HCT116 (cell line): Measurements from ENCODE around the gene SRL. TPM values are rescaled to one million over a fixed set of nuclear protein-coding genes. Genes with fewer than 3 reads are reported as not detected.

Experiments used
- ATAC-seq: fragments of 200-7000 bp; cut with Tn5 transposase; 2 replicates; pipeline ENCODE4 v1.9.1; 2020; ENCODE audit warnings: mild to moderate bottlenecking, moderate library complexity
- BruUV-seq: library from RNA; stranded (reverse); fragments of 400-500 nt; replicated peaks from 2 replicates; lab custom pipeline; 2021; lab: Mats Ljungman, UMichigan
- CTCF ChIA-PET: fragments of 300-600 bp; sonication (Branson Sonifier 250); formaldehyde crosslinking; loops from one replicate; lab custom pipeline; 2021; ENCODE audit warnings: antibody characterized with exemption; lab: Charles Lee
- POLR2A ChIA-PET: fragments of 300-600, 350-600 bp; sonication (Branson Sonifier 250); formaldehyde crosslinking; loops from one replicate; lab custom pipeline; 2021; ENCODE audit warnings: antibody characterized with exemption; lab: Charles Lee
- RAD21 ChIA-PET, 2 experiments: fragments of 300-600 bp; sonication (Branson Sonifier 250); formaldehyde crosslinking; loops; one replicate each; lab custom pipeline; 2023; ENCODE audit warnings: low total read pairs in 2 of 2; ENCODE audit not compliant: uncharacterized antibody in 2 of 2, unreplicated experiment in 2 of 2, low non-redundant PET in 1 of 2; lab: Charles Lee
- DNase-seq: peaks from one replicate; pipeline ENCODE4 v3.0.0-alpha.2; 2010; ENCODE audit warnings: low read depth, low spot score
- H2AFZ ChIP-seq: fragments of 200-600 bp; shearing (Covaris generic), sonication (generic); 2 replicates; pipeline ENCODE4 v1.6.1; 2017; ENCODE audit warnings: low read depth, mixed run types, mixed read lengths, antibody characterized with exemption, low read length; ENCODE audit not compliant: poor library complexity, severe bottlenecking
- H3K27ac ChIP-seq: 2 replicates; pipeline ENCODE4 v1.5.1; 2012; ENCODE audit warnings: low read depth, low read length
- H3K27me3 ChIP-seq: fragments of 200-600 bp; sonication (generic); 2 replicates; pipeline ENCODE4 v1.6.1; 2016; ENCODE audit warnings: mixed run types, low read length, mixed read lengths; ENCODE audit not compliant: insufficient read depth
- H3K36me3 ChIP-seq, 2 experiments: fragments of 200-500 bp in 1 of 2; fragments of 200-600 bp in 1 of 2; sonication (Bioruptor generic) in 1 of 2; sonication (generic) in 1 of 2; 2 replicates each; pipeline versions ENCODE4 v1.5.1 to v1.6.1; 2014 to 2016; ENCODE audit warnings: low read length in 2 of 2, inconsistent platforms in 1 of 2, mixed read lengths in 1 of 2, mixed run types in 1 of 2; ENCODE audit not compliant: insufficient read depth in 2 of 2, control insufficient read depth in 1 of 2
- H3K4me1 ChIP-seq, 2 experiments: fragments of 200-600 bp in 1 of 2; sonication (generic) in 1 of 2; 2 replicates each; pipeline versions ENCODE4 v1.5.1 to v1.6.1; 2012 to 2017; ENCODE audit warnings: low read length in 2 of 2, inconsistent platforms in 1 of 2, mild to moderate bottlenecking in 1 of 2, mixed read lengths in 1 of 2, mixed run types in 1 of 2, moderate library complexity in 1 of 2; ENCODE audit not compliant: insufficient read depth in 2 of 2, control insufficient read depth in 1 of 2
- H3K4me2 ChIP-seq: fragments of 200-600 bp; sonication (generic); 2 replicates; pipeline ENCODE4 v1.6.1; 2017; ENCODE audit warnings: mixed run types, low read length, mixed read lengths
- H3K4me3 ChIP-seq, 2 experiments: fragments of 200-600 bp in 1 of 2; sonication (generic) in 1 of 2; replicated peaks in 1 of 2; 2 replicates each; pipeline ENCODE4 v1.5.1; 2011 to 2016; ENCODE audit warnings: low read length in 2 of 2, control low read depth in 1 of 2, low read depth in 1 of 2, mild to moderate bottlenecking in 1 of 2, mixed read lengths in 1 of 2, mixed run types in 1 of 2
- H3K79me2 ChIP-seq: fragments of 200-600 bp; sonication (generic); 2 replicates; pipeline ENCODE4 v1.6.1; 2017; ENCODE audit warnings: mild to moderate bottlenecking, mixed run types, low read length, moderate library complexity, mixed read lengths; ENCODE audit not compliant: insufficient read depth
- H3K9ac ChIP-seq: fragments of 200-600 bp; sonication (generic); 2 replicates; pipeline ENCODE4 v1.6.1; 2016; ENCODE audit warnings: low read length, mixed read lengths
- H3K9me2 ChIP-seq: fragments of 200-600 bp; sonication (generic), shearing (Covaris generic); 2 replicates; pipeline ENCODE4 v1.6.1; 2017; ENCODE audit warnings: mixed run types, mild to moderate bottlenecking, moderate library complexity; ENCODE audit not compliant: insufficient read depth
- H3K9me3 ChIP-seq, 2 experiments: fragments of 200-500 bp in 1 of 2; fragments of 200-600 bp in 1 of 2; sonication (Bioruptor generic) in 1 of 2; sonication (generic) in 1 of 2; 2 replicates each; pipeline ENCODE4 v1.6.1; 2014 to 2017; ENCODE audit warnings: low read length in 2 of 2, mixed read lengths in 2 of 2, inconsistent platforms in 1 of 2, low read depth in 1 of 2, mild to moderate bottlenecking in 1 of 2, mixed run types in 1 of 2, moderate library complexity in 1 of 2; ENCODE audit not compliant: control insufficient read depth in 1 of 2, insufficient read depth in 1 of 2
- H4K20me1 ChIP-seq: fragments of 200-600 bp; sonication (generic), shearing (Covaris generic); 2 replicates; pipeline ENCODE4 v1.6.1; 2017; ENCODE audit warnings: mixed run types, mild to moderate bottlenecking, moderate library complexity; ENCODE audit not compliant: insufficient read depth
- CBX3 ChIP-seq: IDR thresholded peaks from 2 replicates; pipeline ENCODE4 v1.6.1; 2012; ENCODE audit warnings: low read depth
- CEBPB ChIP-seq: IDR thresholded peaks from 2 replicates; pipeline ENCODE4 v1.6.1; 2012; ENCODE audit warnings: low read depth
- EGR1 ChIP-seq: IDR thresholded peaks from 2 replicates; pipeline ENCODE4 v1.6.1; 2012; ENCODE audit warnings: low read depth
- ELF1 ChIP-seq: IDR thresholded peaks from 2 replicates; pipeline ENCODE4 v1.6.1; 2012; ENCODE audit warnings: low read depth, borderline replicate concordance
- EZH2 ChIP-seq: fragments of 200-600 bp; sonication (generic); IDR thresholded peaks from 2 replicates; pipeline ENCODE4 v1.6.1; 2017; ENCODE audit warnings: antibody characterized with exemption, mixed run types
- FOSL1 ChIP-seq: IDR thresholded peaks from 2 replicates; pipeline ENCODE4 v1.6.1; 2012; ENCODE audit warnings: low read depth
- JUND ChIP-seq: IDR thresholded peaks from 2 replicates; pipeline ENCODE4 v1.6.1; 2012
- MAX ChIP-seq: IDR thresholded peaks from 2 replicates; pipeline ENCODE4 v1.6.1; 2012
- POLR2AphosphoS5 ChIP-seq: IDR thresholded peaks from 2 replicates; pipeline ENCODE4 v1.6.1; 2011; ENCODE audit warnings: mild to moderate bottlenecking, low read depth, low read length, moderate library complexity
- RAD21 ChIP-seq: IDR thresholded peaks from 2 replicates; pipeline ENCODE4 v1.6.1; 2012; ENCODE audit warnings: low read depth, mild to moderate bottlenecking
- REST ChIP-seq: IDR thresholded peaks from 2 replicates; pipeline ENCODE4 v1.6.1; 2012; ENCODE audit warnings: low read depth
- TCF7L2 ChIP-seq: IDR thresholded peaks from 2 replicates; pipeline ENCODE4 v1.7.0; 2011; ENCODE audit warnings: borderline replicate concordance, inconsistent platforms; ENCODE audit not compliant: insufficient read depth, insufficient read length; ENCODE audit errors: extremely low read depth
- YY1 ChIP-seq: IDR thresholded peaks from 2 replicates; pipeline ENCODE4 v1.6.1; 2011; ENCODE audit warnings: low read length, low read depth, moderate library complexity, mild to moderate bottlenecking; ENCODE audit not compliant: insufficient replicate concordance; ENCODE audit errors: extremely low read depth
- ZBTB33 ChIP-seq: IDR thresholded peaks from 2 replicates; pipeline ENCODE4 v1.6.1; 2011; ENCODE audit warnings: mild to moderate bottlenecking, low read length, moderate library complexity; ENCODE audit not compliant: insufficient replicate concordance; ENCODE audit errors: extremely low read depth
- ZFX ChIP-seq: fragments of 450-650 bp; IDR thresholded peaks from 2 replicates; pipeline ENCODE4 v1.6.1; 2017
- ZNF274 ChIP-seq: fragments of 200-500 bp; sonication (Bioruptor generic); IDR thresholded peaks from 2 replicates; pipeline ENCODE4 v1.6.1; 2014; ENCODE audit warnings: mild to moderate bottlenecking, low read depth, low read length, inconsistent platforms
- intact Hi-C: fragments of 100-400 bp; cut with micrococcal nuclease; formaldehyde crosslinking; loops from 2 replicates; pipeline ENCODE4 v1.10.0; 2022
- total RNA-seq: library from RNA; stranded (reverse); gene quantifications from one replicate; pipeline ENCODE4 v1.2.1, GENCODE V29; 2021; ENCODE audit not compliant: unreplicated experiment
- TF ChIP-seq, protein P1 (sequence below): IDR thresholded peaks from 2 replicates; pipeline ENCODE4 v1.6.1; 2012
- TF ChIP-seq, protein P2 (sequence below), 3 experiments: fragments of 200-600 bp in 1 of 3; sonication (generic) in 1 of 3; IDR thresholded peaks in 2 of 3; conservative IDR thresholded peaks in 1 of 3; 2 replicates each; pipeline ENCODE4 v1.5.1; 2012 to 2017; ENCODE audit warnings: low read depth in 2 of 3, low read length in 2 of 3, antibody characterized with exemption in 1 of 3, borderline replicate concordance in 1 of 3, control low read depth in 1 of 3, mild to moderate bottlenecking in 1 of 3, mixed read lengths in 1 of 3, mixed run types in 1 of 3, moderate library complexity in 1 of 3; ENCODE audit not compliant: insufficient read depth in 1 of 3

Gene SRL
- total RNA-seq, 1 experiment from 2014 or later, result not detected

DNA sequence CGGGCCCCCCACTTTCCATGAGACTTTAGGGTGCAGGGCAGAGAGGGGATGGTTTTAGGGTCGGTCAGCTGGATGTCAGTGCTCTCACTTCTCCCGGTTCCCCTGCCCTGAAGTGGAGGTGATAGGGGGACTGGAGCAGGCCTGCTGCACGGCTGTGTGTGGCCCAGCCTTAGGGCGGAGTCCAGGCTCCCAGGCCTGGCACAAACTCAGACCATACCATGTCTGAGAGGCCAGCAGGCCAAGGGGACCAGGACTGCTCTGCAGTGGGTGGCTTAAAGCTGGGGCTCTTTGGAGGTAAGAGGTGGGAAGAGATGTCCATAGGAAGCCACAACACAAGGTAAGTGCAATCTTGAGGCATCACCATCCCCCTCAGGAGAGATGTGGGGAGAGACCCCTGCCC is 22.7 kb upstream of the SRL start:
- Histone ChIP-seq H3K27ac (peak overlapping the region; percentile 29; the same call in 1 of the 2 replicates), H2AFZ (no peak overlapping the region), H3K4me3 (no peak overlapping the region)
- CTCF ChIA-PET, result interaction anchor here (0.6 kb wide), 1 partner anchor 9 kb away, joined by 4 read pairs; no protein-coding TSS in a partner anchor
- DNase-seq, result no peak
- TF ChIP-seq ZFX, result no peak
- TF ChIP-seq ZBTB33, result no peak
- no peak for TF ChIP-seq EGR1
- TF ChIP-seq POLR2AphosphoS5, result no peak
- TF ChIP-seq FOSL1, result no peak
- no peak for TF ChIP-seq CEBPB
- no peak for TF ChIP-seq RAD21
- no peak for TF ChIP-seq YY1
- TF ChIP-seq, protein P1, sequence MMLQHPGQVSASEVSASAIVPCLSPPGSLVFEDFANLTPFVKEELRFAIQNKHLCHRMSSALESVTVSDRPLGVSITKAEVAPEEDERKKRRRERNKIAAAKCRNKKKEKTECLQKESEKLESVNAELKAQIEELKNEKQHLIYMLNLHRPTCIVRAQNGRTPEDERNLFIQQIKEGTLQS, result no peak
- TF ChIP-seq EZH2, result no peak
- TF ChIP-seq CBX3, result no peak
- TF ChIP-seq REST, result no peak
- TF ChIP-seq TCF7L2, result no peak
- TF ChIP-seq JUND, result no peak
- no peak for TF ChIP-seq ELF1
- no peak for TF ChIP-seq ZNF274
- TF ChIP-seq, protein P2, sequence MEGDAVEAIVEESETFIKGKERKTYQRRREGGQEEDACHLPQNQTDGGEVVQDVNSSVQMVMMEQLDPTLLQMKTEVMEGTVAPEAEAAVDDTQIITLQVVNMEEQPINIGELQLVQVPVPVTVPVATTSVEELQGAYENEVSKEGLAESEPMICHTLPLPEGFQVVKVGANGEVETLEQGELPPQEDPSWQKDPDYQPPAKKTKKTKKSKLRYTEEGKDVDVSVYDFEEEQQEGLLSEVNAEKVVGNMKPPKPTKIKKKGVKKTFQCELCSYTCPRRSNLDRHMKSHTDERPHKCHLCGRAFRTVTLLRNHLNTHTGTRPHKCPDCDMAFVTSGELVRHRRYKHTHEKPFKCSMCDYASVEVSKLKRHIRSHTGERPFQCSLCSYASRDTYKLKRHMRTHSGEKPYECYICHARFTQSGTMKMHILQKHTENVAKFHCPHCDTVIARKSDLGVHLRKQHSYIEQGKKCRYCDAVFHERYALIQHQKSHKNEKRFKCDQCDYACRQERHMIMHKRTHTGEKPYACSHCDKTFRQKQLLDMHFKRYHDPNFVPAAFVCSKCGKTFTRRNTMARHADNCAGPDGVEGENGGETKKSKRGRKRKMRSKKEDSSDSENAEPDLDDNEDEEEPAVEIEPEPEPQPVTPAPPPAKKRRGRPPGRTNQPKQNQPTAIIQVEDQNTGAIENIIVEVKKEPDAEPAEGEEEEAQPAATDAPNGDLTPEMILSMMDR (IDR thresholded peaks at IDR 0.05 in 2 of 3, conservative IDR thresholded peaks at IDR 0.05 in 1 of 3; ENCODE audit: borderline replicate concordance in 1 of 3, insufficient read depth in 1 of 3, low read depth in 2 of 3, low read length in 2 of 3), result no peak
- no peak for TF ChIP-seq MAX
- TF ChIP-seq, all 23 proteins: peak for 0
- no peaks in the 10 kb centered on the region for H3K9me2 ChIP-seq
- ATAC-seq, result no peak
- no TSS peak for BruUV-seq
- ChIA-PET POLR2A (no interaction called here), RAD21 (no interaction called here)
- H3K36me3 ChIP-seq, result peaks cover 4 to 24% of the 10 kb centered on the region in 2 experiments; a peak in 3 of 4 replicates
- H3K4me1 ChIP-seq, result peaks cover 0 to 15% of the 10 kb centered on the region in 2 experiments; a peak in 3 of 4 replicates
- H4K20me1 ChIP-seq, result peaks cover 4% of the 10 kb centered on the region; the same call in 1 of the 2 replicates
- H3K27me3 ChIP-seq, result no peaks in the 10 kb centered on the region
- peaks cover 80% of the 10 kb centered on the region for H3K79me2 ChIP-seq
- intact Hi-C loops, result no loop called here
- H3K9ac ChIP-seq, result no peak overlapping the region
- H3K4me2 ChIP-seq, result no peak overlapping the region
- H3K9me3 ChIP-seq, result no peaks in the 10 kb centered on the region
